HG02852 (cell line): ENCODE results near the gene GOLPH3.
"Not testable (repeated sequence)": the region's sequence is repeated elsewhere in the genome, so short reads cannot be mapped to it uniquely, and the experiment has no call there.

Source experiments
- ATAC-seq: cut with Tn5 transposase; IDR thresholded peaks from one replicate; pipeline ENCODE4 v1.9.1; 2021; ENCODE audit warnings: mild to moderate bottlenecking, moderate library complexity; ENCODE audit not compliant: unreplicated experiment

Gene GOLPH3

GRCh38 chr5:32174011-32174870, at the start of gene GOLPH3:
Gene GOLPH3 (minus strand): TSS chr5:32174319. CDS start chr5:32174034, 285 bp downstream.
- peak; percentile 79 for ATAC-seq

DNA sequence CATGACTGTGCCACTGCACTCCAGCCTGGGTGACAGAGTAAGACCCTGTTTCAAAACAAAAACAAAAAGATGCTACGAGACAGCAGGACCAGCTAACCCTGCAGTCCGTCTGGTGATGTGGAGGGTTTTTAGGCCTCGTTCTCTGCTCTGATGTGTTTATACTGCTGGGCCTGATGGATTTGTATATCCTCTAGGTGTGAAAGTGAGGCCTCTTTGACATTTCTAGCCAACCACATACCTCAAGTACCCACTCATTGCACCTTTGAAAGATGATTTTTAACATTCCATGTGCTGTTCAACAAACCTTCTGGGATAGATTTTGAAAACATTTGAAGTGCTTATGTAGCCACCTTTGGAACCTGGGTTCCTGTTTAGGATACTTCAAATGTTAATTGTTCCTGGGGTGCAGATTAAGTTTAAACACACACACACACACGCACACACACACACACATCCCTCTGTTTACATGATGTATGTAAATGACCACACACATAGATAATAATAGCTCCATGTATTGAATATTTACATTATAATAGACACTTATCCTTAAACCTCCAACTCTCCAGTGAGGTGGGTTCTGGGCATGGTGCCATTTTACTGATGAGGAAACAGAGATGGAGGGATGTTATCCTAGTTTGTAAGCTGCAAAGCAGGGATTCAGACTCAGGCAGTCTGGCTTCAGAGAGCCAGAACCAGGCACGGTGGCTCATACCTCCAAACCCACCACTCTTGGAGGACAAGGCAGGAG, 48.8 kb upstream of the GOLPH3 start:
- ATAC-seq: no peak

DNA sequence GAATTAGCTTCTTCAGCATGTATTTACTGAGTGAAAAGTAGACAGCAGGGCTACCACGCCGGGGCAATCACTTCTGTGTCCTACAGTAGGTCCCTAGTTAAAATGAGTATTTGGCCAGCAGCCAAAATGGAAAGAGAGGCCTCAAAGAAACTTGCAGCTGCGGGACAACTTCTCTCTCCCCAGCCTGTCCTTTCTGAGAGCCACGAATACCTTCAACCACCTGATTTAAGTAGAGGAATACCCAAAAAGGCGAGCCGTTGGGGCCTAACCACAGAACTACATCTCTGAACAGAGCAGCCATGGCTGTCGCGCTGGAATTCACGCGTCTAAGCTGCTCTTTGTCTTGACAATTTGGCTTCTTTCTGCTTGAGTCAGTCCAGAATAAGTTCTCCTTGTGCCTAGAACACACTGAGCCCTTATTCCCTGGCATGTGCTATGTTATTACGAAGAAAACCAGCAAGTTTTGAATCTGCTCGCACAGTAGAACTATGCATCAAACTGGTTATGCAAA, 43.8 kb upstream of the GOLPH3 start:
- ATAC-seq: peak; percentile 55

DNA sequence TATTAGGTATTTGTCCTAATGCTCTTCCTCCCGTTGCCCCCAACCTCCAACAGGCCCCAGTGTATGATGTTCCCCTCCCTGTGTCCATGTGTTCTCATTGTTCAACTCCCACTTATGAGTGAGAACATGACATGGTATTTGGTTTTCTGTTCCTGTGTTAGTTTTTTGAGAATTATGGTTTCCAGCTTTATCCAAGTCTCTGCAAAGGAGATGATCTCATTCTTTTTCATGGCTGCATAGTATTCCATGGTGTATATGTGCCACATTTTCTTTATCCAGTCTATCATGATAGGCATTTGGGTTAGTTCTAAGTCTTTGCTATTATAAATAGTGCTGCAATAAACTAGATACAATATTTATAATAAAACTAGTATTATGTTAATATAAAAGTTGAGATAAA, 40.2 kb upstream of the GOLPH3 start:
- not testable (repeated sequence) for ATAC-seq

GRCh38 chr5:32210151-32210550, 36.0 kb upstream of the GOLPH3 start:
- no peak for ATAC-seq

DNA sequence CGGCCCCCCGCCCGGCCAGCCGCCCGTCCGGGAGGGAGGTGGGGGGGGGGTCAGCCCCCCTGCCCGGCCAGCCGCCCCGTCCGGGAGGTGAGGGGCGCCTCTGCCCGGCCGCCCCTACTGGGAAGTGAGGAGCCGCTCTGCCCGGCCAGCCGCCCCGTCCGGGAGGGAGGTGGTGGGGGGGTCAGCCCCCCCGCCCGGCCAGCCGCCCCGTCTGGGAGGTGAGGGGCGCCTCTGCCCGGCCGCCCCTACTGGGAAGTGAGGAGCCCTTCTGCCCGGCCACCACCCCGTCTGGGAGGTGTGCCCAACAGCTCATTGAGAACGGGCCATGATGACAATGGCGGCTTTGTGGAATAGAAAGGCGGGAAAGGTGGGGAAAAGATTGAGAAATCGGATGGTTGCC, 34.7 kb upstream of the GOLPH3 start:
- not testable (repeated sequence) for ATAC-seq

GRCh38 chr5:32207355-32207634, 33.2 kb upstream of the GOLPH3 start:
- ATAC-seq: no peak

DNA sequence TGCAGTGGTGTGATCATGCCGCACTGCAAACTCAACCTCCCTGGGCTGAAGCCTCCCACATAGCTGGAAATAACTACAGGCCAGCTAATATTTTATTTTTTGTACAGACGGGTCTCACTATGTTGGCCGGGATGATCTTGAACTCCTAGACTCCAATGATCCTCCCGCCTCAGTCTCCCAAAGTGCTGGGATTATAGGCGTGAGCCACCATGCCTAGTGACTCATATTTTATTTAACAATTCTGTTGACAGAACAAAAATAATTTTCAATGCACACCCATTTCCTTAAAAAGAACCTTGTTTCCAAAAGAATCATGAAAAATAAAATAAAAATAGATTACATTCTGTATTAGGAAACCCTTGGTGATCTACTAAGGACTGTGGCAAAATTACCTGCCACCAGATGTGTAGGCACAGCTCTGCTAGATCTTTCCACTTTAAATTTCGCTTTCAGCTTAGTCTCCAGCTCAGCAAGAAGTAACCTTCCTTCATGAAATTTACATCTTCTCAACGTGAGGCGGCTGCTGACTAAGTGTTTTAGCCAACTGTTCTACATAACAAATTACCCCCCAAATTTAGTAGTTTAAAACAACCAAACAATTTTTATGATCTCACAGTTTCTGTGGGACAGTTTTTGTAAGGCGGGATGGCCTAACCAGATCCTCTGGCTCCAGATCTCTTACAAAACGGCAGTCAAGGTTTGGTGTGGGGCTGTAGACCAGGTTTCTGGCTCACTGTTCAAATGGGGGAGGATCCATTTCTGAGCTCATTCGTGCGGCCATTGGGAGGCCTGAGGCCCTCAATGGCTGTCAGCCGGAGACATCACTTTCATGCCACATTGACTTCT, 32.6 kb upstream of the GOLPH3 start:
- ATAC-seq: peak; percentile 38

GRCh38 chr5:32206053-32206452, 31.9 kb upstream of the GOLPH3 start:
- no peak for ATAC-seq

DNA sequence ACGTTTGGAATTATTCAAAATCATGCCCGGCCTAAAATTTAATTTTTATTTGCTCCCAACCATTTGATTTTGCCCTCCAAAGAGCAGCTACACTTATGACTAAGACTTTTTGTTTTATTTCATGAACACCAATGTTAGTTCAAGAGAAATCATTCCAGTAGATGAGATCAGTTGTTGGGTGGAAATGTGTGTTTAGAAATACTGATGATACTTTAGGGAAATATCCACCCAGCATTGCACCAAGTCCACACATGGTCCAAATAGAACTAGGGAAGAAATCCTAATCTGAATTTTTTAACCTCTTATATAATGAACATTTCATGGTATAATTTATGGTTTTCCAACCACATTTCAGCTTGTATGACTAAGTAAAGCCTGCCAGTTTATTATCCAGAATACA, 28.3 kb upstream of the GOLPH3 start:
- no peak for ATAC-seq

- ATAC-seq: no peak
These were observed 27.1 kb upstream of the GOLPH3 start for GRCh38 chr5:32201122-32201753.

DNA sequence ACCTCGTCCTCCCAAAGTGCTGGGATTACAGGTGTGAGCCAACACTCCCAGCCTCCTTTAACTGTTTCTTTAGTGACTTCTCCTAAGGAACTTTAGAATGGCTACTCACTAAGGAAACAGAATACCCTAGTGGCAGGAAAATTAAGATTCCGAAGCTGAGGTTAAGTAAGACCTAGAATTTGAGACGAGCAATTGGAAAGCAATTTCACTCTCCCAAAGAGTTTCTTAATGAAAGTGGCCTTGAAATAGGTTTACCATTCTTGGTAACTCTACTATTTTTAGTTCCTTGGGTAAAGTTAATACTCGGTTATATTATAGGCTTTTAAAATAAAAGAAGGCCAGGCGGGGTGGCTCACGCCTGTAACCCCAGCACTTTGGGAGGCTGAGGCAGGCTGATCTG, 22.9 kb upstream of the GOLPH3 start:
- ATAC-seq: no peak

DNA sequence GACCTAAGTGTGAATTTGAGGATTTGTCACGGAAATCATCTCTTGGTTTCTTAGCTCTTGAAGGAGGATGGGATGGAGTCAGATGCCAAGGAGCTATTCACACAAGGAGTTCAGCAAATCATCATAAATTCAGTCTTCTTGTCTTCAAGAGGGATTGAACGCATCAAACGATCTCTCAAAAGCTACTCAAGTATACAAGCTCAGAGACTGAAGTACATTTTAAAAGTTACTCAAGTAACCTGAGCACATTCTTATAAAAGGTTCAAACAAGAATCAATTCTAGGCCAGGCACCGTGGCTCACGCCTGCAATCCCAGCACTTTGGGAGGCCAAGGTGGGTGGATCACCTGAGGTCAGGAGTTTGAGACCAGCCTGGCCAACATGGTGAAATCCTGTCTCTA, 21.1 kb upstream of the GOLPH3 start:
- ATAC-seq: no peak

- ATAC-seq: no peak
These were observed 19.5 kb upstream of the GOLPH3 start for GRCh38 chr5:32193591-32193990.

DNA sequence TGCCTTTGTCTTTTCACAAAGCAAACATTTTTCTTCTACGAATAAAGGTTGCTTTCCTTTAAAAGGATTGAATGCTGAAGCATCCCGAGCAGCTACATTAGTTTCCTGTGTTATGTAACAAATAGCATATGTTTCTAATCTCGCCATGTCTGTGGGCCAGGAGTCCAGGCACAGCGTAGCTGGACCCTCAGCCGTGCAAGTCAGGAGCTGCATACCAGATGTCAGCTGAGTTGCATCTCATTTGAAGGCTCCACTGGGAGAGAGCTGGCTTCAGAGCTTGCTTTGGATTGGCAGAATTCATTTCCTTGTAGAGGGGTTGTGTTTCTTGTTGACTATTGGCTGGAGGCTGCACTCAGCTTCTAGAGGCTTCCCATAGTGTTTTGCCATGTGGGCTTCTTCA, 16.0 kb upstream of the GOLPH3 start:
- ATAC-seq: no peak

- no peak for ATAC-seq
These were observed 13.6 kb upstream of the GOLPH3 start for GRCh38 chr5:32187675-32188074.

DNA sequence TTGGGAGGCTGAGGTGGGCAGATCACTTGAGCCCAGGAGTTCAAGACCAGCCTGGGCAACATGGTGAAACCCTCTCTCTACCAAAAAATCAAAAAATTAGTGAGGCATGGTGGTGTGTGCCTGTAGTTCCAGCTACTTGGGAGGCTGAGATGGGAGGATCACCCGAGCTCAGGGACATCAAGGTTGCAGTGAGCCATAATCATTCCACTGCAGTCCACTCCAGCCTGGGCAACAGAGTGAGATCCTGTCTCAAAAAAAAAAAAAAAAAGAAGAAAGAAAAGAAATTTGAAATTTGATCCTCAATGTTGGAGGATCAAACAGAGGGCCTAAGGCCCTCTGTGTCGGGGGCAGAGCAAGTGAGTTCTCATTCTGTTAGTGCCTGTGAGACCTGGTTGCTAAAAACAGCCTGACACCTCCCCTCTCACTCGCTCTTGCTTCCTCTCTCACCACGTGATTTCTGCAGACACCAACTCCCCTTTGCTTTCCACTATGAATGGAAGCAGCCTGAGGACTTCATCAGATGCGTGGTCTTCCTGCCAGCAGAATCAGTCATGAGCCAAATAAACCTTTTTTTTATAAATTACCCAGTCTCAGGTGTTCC, 8.4 kb upstream of the GOLPH3 start:
- peak; percentile 89 for ATAC-seq

- peak; percentile 25 for ATAC-seq
These were observed 680 bp downstream of the GOLPH3 start for GRCh38 chr5:32173267-32174010.

- ATAC-seq: no peak
These were observed 1.2 kb downstream of the GOLPH3 start for GRCh38 chr5:32172923-32173266.
